HCT116 (cell line): ENCODE results near the gene AGBL1. TPM values are rescaled to one million over a fixed set of nuclear protein-coding genes. Genes with fewer than 3 reads are reported as not detected.

ENCODE experiments used
- ATAC-seq: fragments of 200-7000 bp; cut with Tn5 transposase; 2 replicates; pipeline ENCODE4 v1.9.1; 2020; ENCODE audit warnings: mild to moderate bottlenecking, moderate library complexity
- BruUV-seq: library from RNA; stranded (reverse); fragments of 400-500 nt; replicated peaks from 2 replicates; lab custom pipeline; 2021; lab: Mats Ljungman, UMichigan
- CTCF ChIA-PET: fragments of 300-600 bp; sonication (Branson Sonifier 250); formaldehyde crosslinking; loops from one replicate; lab custom pipeline; 2021; ENCODE audit warnings: antibody characterized with exemption; lab: Charles Lee
- POLR2A ChIA-PET: fragments of 300-600, 350-600 bp; sonication (Branson Sonifier 250); formaldehyde crosslinking; loops from one replicate; lab custom pipeline; 2021; ENCODE audit warnings: antibody characterized with exemption; lab: Charles Lee
- RAD21 ChIA-PET, 2 experiments: fragments of 300-600 bp; sonication (Branson Sonifier 250); formaldehyde crosslinking; loops; one replicate each; lab custom pipeline; 2023; ENCODE audit warnings: low total read pairs in 2 of 2; ENCODE audit not compliant: uncharacterized antibody in 2 of 2, unreplicated experiment in 2 of 2, low non-redundant PET in 1 of 2; lab: Charles Lee
- DNase-seq: peaks from one replicate; pipeline ENCODE4 v3.0.0-alpha.2; 2010; ENCODE audit warnings: low read depth, low spot score
- H2AFZ ChIP-seq: fragments of 200-600 bp; shearing (Covaris generic), sonication (generic); 2 replicates; pipeline ENCODE4 v1.6.1; 2017; ENCODE audit warnings: low read depth, mixed run types, mixed read lengths, antibody characterized with exemption, low read length; ENCODE audit not compliant: poor library complexity, severe bottlenecking
- H3K27ac ChIP-seq: 2 replicates; pipeline ENCODE4 v1.5.1; 2012; ENCODE audit warnings: low read depth, low read length
- H3K27me3 ChIP-seq: fragments of 200-600 bp; sonication (generic); 2 replicates; pipeline ENCODE4 v1.6.1; 2016; ENCODE audit warnings: mixed run types, low read length, mixed read lengths; ENCODE audit not compliant: insufficient read depth
- H3K36me3 ChIP-seq, 2 experiments: fragments of 200-500 bp in 1 of 2; fragments of 200-600 bp in 1 of 2; sonication (Bioruptor generic) in 1 of 2; sonication (generic) in 1 of 2; 2 replicates each; pipeline versions ENCODE4 v1.5.1 to v1.6.1; 2014 to 2016; ENCODE audit warnings: low read length in 2 of 2, inconsistent platforms in 1 of 2, mixed read lengths in 1 of 2, mixed run types in 1 of 2; ENCODE audit not compliant: insufficient read depth in 2 of 2, control insufficient read depth in 1 of 2
- H3K4me1 ChIP-seq, 2 experiments: fragments of 200-600 bp in 1 of 2; sonication (generic) in 1 of 2; 2 replicates each; pipeline versions ENCODE4 v1.5.1 to v1.6.1; 2012 to 2017; ENCODE audit warnings: low read length in 2 of 2, inconsistent platforms in 1 of 2, mild to moderate bottlenecking in 1 of 2, mixed read lengths in 1 of 2, mixed run types in 1 of 2, moderate library complexity in 1 of 2; ENCODE audit not compliant: insufficient read depth in 2 of 2, control insufficient read depth in 1 of 2
- H3K4me2 ChIP-seq: fragments of 200-600 bp; sonication (generic); 2 replicates; pipeline ENCODE4 v1.6.1; 2017; ENCODE audit warnings: mixed run types, low read length, mixed read lengths
- H3K4me3 ChIP-seq, 2 experiments: fragments of 200-600 bp in 1 of 2; sonication (generic) in 1 of 2; replicated peaks in 1 of 2; 2 replicates each; pipeline ENCODE4 v1.5.1; 2011 to 2016; ENCODE audit warnings: low read length in 2 of 2, control low read depth in 1 of 2, low read depth in 1 of 2, mild to moderate bottlenecking in 1 of 2, mixed read lengths in 1 of 2, mixed run types in 1 of 2
- H3K79me2 ChIP-seq: fragments of 200-600 bp; sonication (generic); 2 replicates; pipeline ENCODE4 v1.6.1; 2017; ENCODE audit warnings: mild to moderate bottlenecking, mixed run types, low read length, moderate library complexity, mixed read lengths; ENCODE audit not compliant: insufficient read depth
- H3K9ac ChIP-seq: fragments of 200-600 bp; sonication (generic); 2 replicates; pipeline ENCODE4 v1.6.1; 2016; ENCODE audit warnings: low read length, mixed read lengths
- H3K9me2 ChIP-seq: fragments of 200-600 bp; sonication (generic), shearing (Covaris generic); 2 replicates; pipeline ENCODE4 v1.6.1; 2017; ENCODE audit warnings: mixed run types, mild to moderate bottlenecking, moderate library complexity; ENCODE audit not compliant: insufficient read depth
- H3K9me3 ChIP-seq, 2 experiments: fragments of 200-500 bp in 1 of 2; fragments of 200-600 bp in 1 of 2; sonication (Bioruptor generic) in 1 of 2; sonication (generic) in 1 of 2; 2 replicates each; pipeline ENCODE4 v1.6.1; 2014 to 2017; ENCODE audit warnings: low read length in 2 of 2, mixed read lengths in 2 of 2, inconsistent platforms in 1 of 2, low read depth in 1 of 2, mild to moderate bottlenecking in 1 of 2, mixed run types in 1 of 2, moderate library complexity in 1 of 2; ENCODE audit not compliant: control insufficient read depth in 1 of 2, insufficient read depth in 1 of 2
- H4K20me1 ChIP-seq: fragments of 200-600 bp; sonication (generic), shearing (Covaris generic); 2 replicates; pipeline ENCODE4 v1.6.1; 2017; ENCODE audit warnings: mixed run types, mild to moderate bottlenecking, moderate library complexity; ENCODE audit not compliant: insufficient read depth
- CEBPB ChIP-seq: IDR thresholded peaks from 2 replicates; pipeline ENCODE4 v1.6.1; 2012; ENCODE audit warnings: low read depth
- ELF1 ChIP-seq: IDR thresholded peaks from 2 replicates; pipeline ENCODE4 v1.6.1; 2012; ENCODE audit warnings: low read depth, borderline replicate concordance
- EZH2phosphoT487 ChIP-seq: fragments of 200-600 bp; IDR thresholded peaks from 2 replicates; pipeline ENCODE4 v1.6.1; 2018; ENCODE audit warnings: antibody characterized with exemption, borderline replicate concordance
- FOSL1 ChIP-seq: IDR thresholded peaks from 2 replicates; pipeline ENCODE4 v1.6.1; 2012; ENCODE audit warnings: low read depth
- JUND ChIP-seq: IDR thresholded peaks from 2 replicates; pipeline ENCODE4 v1.6.1; 2012
- POLR2AphosphoS5 ChIP-seq: IDR thresholded peaks from 2 replicates; pipeline ENCODE4 v1.6.1; 2011; ENCODE audit warnings: mild to moderate bottlenecking, low read depth, low read length, moderate library complexity
- REST ChIP-seq: IDR thresholded peaks from 2 replicates; pipeline ENCODE4 v1.6.1; 2012; ENCODE audit warnings: low read depth
- SP1 ChIP-seq: IDR thresholded peaks from 2 replicates; pipeline ENCODE4 v1.6.1; 2012; ENCODE audit warnings: low read depth
- YY1 ChIP-seq: IDR thresholded peaks from 2 replicates; pipeline ENCODE4 v1.6.1; 2011; ENCODE audit warnings: low read length, low read depth, moderate library complexity, mild to moderate bottlenecking; ENCODE audit not compliant: insufficient replicate concordance; ENCODE audit errors: extremely low read depth
- ZBTB33 ChIP-seq: IDR thresholded peaks from 2 replicates; pipeline ENCODE4 v1.6.1; 2011; ENCODE audit warnings: mild to moderate bottlenecking, low read length, moderate library complexity; ENCODE audit not compliant: insufficient replicate concordance; ENCODE audit errors: extremely low read depth
- ZFX ChIP-seq: fragments of 450-650 bp; IDR thresholded peaks from 2 replicates; pipeline ENCODE4 v1.6.1; 2017
- intact Hi-C: fragments of 100-400 bp; cut with micrococcal nuclease; formaldehyde crosslinking; loops from 2 replicates; pipeline ENCODE4 v1.10.0; 2022
- total RNA-seq: library from RNA; stranded (reverse); gene quantifications from one replicate; pipeline ENCODE4 v1.2.1, GENCODE V29; 2021; ENCODE audit not compliant: unreplicated experiment
- TF ChIP-seq, protein P1 (sequence below), 3 experiments: fragments of 200-600 bp in 1 of 3; sonication (generic) in 1 of 3; IDR thresholded peaks in 2 of 3; conservative IDR thresholded peaks in 1 of 3; 2 replicates each; pipeline ENCODE4 v1.5.1; 2012 to 2017; ENCODE audit warnings: low read depth in 2 of 3, low read length in 2 of 3, antibody characterized with exemption in 1 of 3, borderline replicate concordance in 1 of 3, control low read depth in 1 of 3, mild to moderate bottlenecking in 1 of 3, mixed read lengths in 1 of 3, mixed run types in 1 of 3, moderate library complexity in 1 of 3; ENCODE audit not compliant: insufficient read depth in 1 of 3
- TF ChIP-seq, protein P2 (sequence below): IDR thresholded peaks from 2 replicates; pipeline ENCODE4 v1.6.1; 2012

The AGBL1 gene
- total RNA-seq, 1 experiment from 2014 or later = not detected

- no peak overlapping the region for H3K27ac ChIP-seq
- no peaks in the 10 kb centered on the region for H3K9me2 ChIP-seq
- no peak overlapping the region for H3K4me3 ChIP-seq
- no peak overlapping the region for H3K4me2 ChIP-seq
- H3K36me3 ChIP-seq = no peaks in the 10 kb centered on the region
- DNase-seq = no peak
- intact Hi-C loops = no loop called here
- H3K27me3 ChIP-seq = no peaks in the 10 kb centered on the region
- TF ChIP-seq CEBPB = no peak
- no peak for TF ChIP-seq POLR2AphosphoS5
- TF ChIP-seq ZFX = no peak
- no peak for TF ChIP-seq YY1
- ATAC-seq = no peak
- H3K9me3 ChIP-seq = peaks cover 8 to 13% of the 10 kb centered on the region in 2 experiments; a peak in 2 of 4 replicates
- no peaks in the 10 kb centered on the region for H3K79me2 ChIP-seq
- BruUV-seq = no TSS peak
- H3K9ac ChIP-seq = no peak overlapping the region
- H4K20me1 ChIP-seq = no peaks in the 10 kb centered on the region
- H2AFZ ChIP-seq = no peak overlapping the region
- ChIA-PET RAD21 (no interaction called here), CTCF (no interaction called here), POLR2A (no interaction called here)
- no peaks in the 10 kb centered on the region for H3K4me1 ChIP-seq
These were observed 510.8 kb downstream of the AGBL1 start for GRCh38 chr15:86590461-86590860.

GRCh38 chr15:86591158-86591557 lies 511.5 kb downstream of the AGBL1 start:
- H3K36me3 ChIP-seq = no peaks in the 10 kb centered on the region
- no peak overlapping the region for H3K4me2 ChIP-seq
- no peaks in the 10 kb centered on the region for H4K20me1 ChIP-seq
- peaks cover 8 to 9% of the 10 kb centered on the region in 2 experiments; a peak in 2 of 4 replicates for H3K9me3 ChIP-seq
- H3K27ac ChIP-seq = no peak overlapping the region
- H3K4me3 ChIP-seq = no peak overlapping the region
- POLR2A ChIA-PET = no interaction called here
- RAD21 ChIA-PET = no interaction called here
- H3K9ac ChIP-seq = no peak overlapping the region
- no peak for DNase-seq
- no TSS peak for BruUV-seq
- no peak for ATAC-seq
- H3K79me2 ChIP-seq = no peaks in the 10 kb centered on the region
- no peaks in the 10 kb centered on the region for H3K27me3 ChIP-seq
- H2AFZ ChIP-seq = no peak overlapping the region
- intact Hi-C loops = no loop called here
- no peaks in the 10 kb centered on the region for H3K4me1 ChIP-seq
- CTCF ChIA-PET = no interaction called here
- H3K9me2 ChIP-seq = no peaks in the 10 kb centered on the region
- TF ChIP-seq, protein P1, sequence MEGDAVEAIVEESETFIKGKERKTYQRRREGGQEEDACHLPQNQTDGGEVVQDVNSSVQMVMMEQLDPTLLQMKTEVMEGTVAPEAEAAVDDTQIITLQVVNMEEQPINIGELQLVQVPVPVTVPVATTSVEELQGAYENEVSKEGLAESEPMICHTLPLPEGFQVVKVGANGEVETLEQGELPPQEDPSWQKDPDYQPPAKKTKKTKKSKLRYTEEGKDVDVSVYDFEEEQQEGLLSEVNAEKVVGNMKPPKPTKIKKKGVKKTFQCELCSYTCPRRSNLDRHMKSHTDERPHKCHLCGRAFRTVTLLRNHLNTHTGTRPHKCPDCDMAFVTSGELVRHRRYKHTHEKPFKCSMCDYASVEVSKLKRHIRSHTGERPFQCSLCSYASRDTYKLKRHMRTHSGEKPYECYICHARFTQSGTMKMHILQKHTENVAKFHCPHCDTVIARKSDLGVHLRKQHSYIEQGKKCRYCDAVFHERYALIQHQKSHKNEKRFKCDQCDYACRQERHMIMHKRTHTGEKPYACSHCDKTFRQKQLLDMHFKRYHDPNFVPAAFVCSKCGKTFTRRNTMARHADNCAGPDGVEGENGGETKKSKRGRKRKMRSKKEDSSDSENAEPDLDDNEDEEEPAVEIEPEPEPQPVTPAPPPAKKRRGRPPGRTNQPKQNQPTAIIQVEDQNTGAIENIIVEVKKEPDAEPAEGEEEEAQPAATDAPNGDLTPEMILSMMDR (IDR thresholded peaks at IDR 0.05 in 2 of 3, conservative IDR thresholded peaks at IDR 0.05 in 1 of 3; ENCODE audit: borderline replicate concordance in 1 of 3, insufficient read depth in 1 of 3, low read depth in 2 of 3, low read length in 2 of 3) = no peak
- TF ChIP-seq EZH2phosphoT487 = no peak
- no peak for TF ChIP-seq FOSL1
- TF ChIP-seq, protein P2, sequence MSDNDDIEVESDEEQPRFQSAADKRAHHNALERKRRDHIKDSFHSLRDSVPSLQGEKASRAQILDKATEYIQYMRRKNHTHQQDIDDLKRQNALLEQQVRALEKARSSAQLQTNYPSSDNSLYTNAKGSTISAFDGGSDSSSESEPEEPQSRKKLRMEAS = no peak
- TF ChIP-seq YY1 = no peak
- no peak for TF ChIP-seq REST
- no peak for TF ChIP-seq JUND
- TF ChIP-seq ELF1 = no peak
- no peak for TF ChIP-seq SP1
- TF ChIP-seq ZBTB33 = no peak
- TF ChIP-seq POLR2AphosphoS5 = no peak
